ENCODE measurements around the gene CLDN1. TPM values are rescaled to one million over a fixed set of nuclear protein-coding genes. Genes with fewer than 3 reads are reported as not detected.

The CLDN1 gene
- total RNA-seq, 1 donor from 2014 or later, result not detected

GRCh38 chr3:190291994-190292584 is 30.2 kb downstream of the CLDN1 start:
- TF ChIP-seq CTCF (IDR thresholded peaks at IDR 0.05; ENCODE audit: partially characterized antibody, unreplicated experiment), result no peak
- peaks cover 1% of the 10 kb centered on the region for H3K27me3 Mint-ChIP-seq (ENCODE audit: unreplicated experiment)
- H3K27ac Mint-ChIP-seq (ENCODE audit: unreplicated experiment), result no peak overlapping the region
- peaks cover 1% of the 10 kb centered on the region for H3K9me3 Mint-ChIP-seq (ENCODE audit: unreplicated experiment)
- no peaks in the 10 kb centered on the region for H3K4me1 Mint-ChIP-seq (ENCODE audit: low read depth, unreplicated experiment)
- no peak overlapping the region for H3K4me3 Mint-ChIP-seq (ENCODE audit: unreplicated experiment)
- peaks cover 11% of the 10 kb centered on the region for H3K36me3 Mint-ChIP-seq (ENCODE audit: unreplicated experiment)
- no peak for DNase-seq

- no peak for TF ChIP-seq CTCF (IDR thresholded peaks at IDR 0.05; ENCODE audit: partially characterized antibody, unreplicated experiment)
- peaks cover 1% of the 10 kb centered on the region for H3K27me3 Mint-ChIP-seq (ENCODE audit: unreplicated experiment)
- peaks cover 1% of the 10 kb centered on the region for H3K9me3 Mint-ChIP-seq (ENCODE audit: unreplicated experiment)
- no peak overlapping the region for H3K27ac Mint-ChIP-seq (ENCODE audit: unreplicated experiment)
- H3K4me3 Mint-ChIP-seq (ENCODE audit: unreplicated experiment), result no peak overlapping the region
- no peaks in the 10 kb centered on the region for H3K4me1 Mint-ChIP-seq (ENCODE audit: low read depth, unreplicated experiment)
- peaks cover 17% of the 10 kb centered on the region for H3K36me3 Mint-ChIP-seq (ENCODE audit: unreplicated experiment)
- DNase-seq, result no peak
These were observed 32.3 kb downstream of the CLDN1 start for GRCh38 chr3:190289989-190290388.

GRCh38 chr3:190288836-190289235 is 33.4 kb downstream of the CLDN1 start:
- peaks cover 1% of the 10 kb centered on the region for H3K9me3 Mint-ChIP-seq (ENCODE audit: unreplicated experiment)
- H3K4me3 Mint-ChIP-seq (ENCODE audit: unreplicated experiment), result no peak overlapping the region
- peaks cover 17% of the 10 kb centered on the region for H3K36me3 Mint-ChIP-seq (ENCODE audit: unreplicated experiment)
- no peaks in the 10 kb centered on the region for H3K4me1 Mint-ChIP-seq (ENCODE audit: low read depth, unreplicated experiment)
- TF ChIP-seq CTCF (IDR thresholded peaks at IDR 0.05; ENCODE audit: partially characterized antibody, unreplicated experiment), result no peak
- DNase-seq, result no peak
- peaks cover 1% of the 10 kb centered on the region for H3K27me3 Mint-ChIP-seq (ENCODE audit: unreplicated experiment)
- no peak overlapping the region for H3K27ac Mint-ChIP-seq (ENCODE audit: unreplicated experiment)

- no peak for DNase-seq
- Mint-ChIP-seq H3K27me3 (ENCODE audit: unreplicated experiment) (peaks cover 1% of the 10 kb centered on the region), H3K36me3 (ENCODE audit: unreplicated experiment) (peaks cover 10% of the 10 kb centered on the region), H3K4me1 (ENCODE audit: low read depth, unreplicated experiment) (no peaks in the 10 kb centered on the region), H3K27ac (ENCODE audit: unreplicated experiment) (no peak overlapping the region), H3K9me3 (ENCODE audit: unreplicated experiment) (peaks cover 3% of the 10 kb centered on the region), H3K4me3 (ENCODE audit: unreplicated experiment) (no peak overlapping the region)
- TF ChIP-seq CTCF (IDR thresholded peaks at IDR 0.05; ENCODE audit: partially characterized antibody, unreplicated experiment), result no peak
These were observed 36.2 kb downstream of the CLDN1 start for GRCh38 chr3:190286014-190286413.

- H3K27ac Mint-ChIP-seq (ENCODE audit: unreplicated experiment), result no peak overlapping the region
- H3K36me3 Mint-ChIP-seq (ENCODE audit: unreplicated experiment), result peaks cover 6% of the 10 kb centered on the region
- no peaks in the 10 kb centered on the region for H3K4me1 Mint-ChIP-seq (ENCODE audit: low read depth, unreplicated experiment)
- TF ChIP-seq CTCF (IDR thresholded peaks at IDR 0.05; ENCODE audit: partially characterized antibody, unreplicated experiment), result no peak
- peaks cover 2% of the 10 kb centered on the region for H3K9me3 Mint-ChIP-seq (ENCODE audit: unreplicated experiment)
- no peak overlapping the region for H3K4me3 Mint-ChIP-seq (ENCODE audit: unreplicated experiment)
- H3K27me3 Mint-ChIP-seq (ENCODE audit: unreplicated experiment), result no peaks in the 10 kb centered on the region
- DNase-seq, result no peak
These were observed 40.8 kb downstream of the CLDN1 start for GRCh38 chr3:190281308-190282051.
